DMS 273 (cell line): ENCODE results near the gene PLCL1.
A peak's percentile ranks its signal among the peaks of the same experiment; 100 is the strongest.

Source experiments
- DNase-seq: peaks from one replicate; lab custom pipeline; 2025; ENCODE audit not compliant: unreplicated experiment; lab: John Stamatoyannopoulos, UW

The PLCL1 gene

GRCh38 chr2:197852108-197852507, 47.7 kb downstream of the PLCL1 start:
- no peak for DNase-seq

- no peak for DNase-seq
Observed at GRCh38 chr2:197853549-197853948, 49.2 kb downstream of the PLCL1 start.

- DNase-seq, result no peak
Observed at GRCh38 chr2:197857476-197858107, 53.2 kb downstream of the PLCL1 start.

- DNase-seq, result no peak
Observed at GRCh38 chr2:197858607-197859140, 54.3 kb downstream of the PLCL1 start.

- DNase-seq, result no peak
Observed at GRCh38 chr2:197862246-197862955, 58.0 kb downstream of the PLCL1 start.

- no peak for DNase-seq
Observed at GRCh38 chr2:197863744-197864143, 59.4 kb downstream of the PLCL1 start.

GRCh38 chr2:197866455-197866854, 62.1 kb downstream of the PLCL1 start:
- DNase-seq, result no peak

GRCh38 chr2:197867033-197867432, 62.6 kb downstream of the PLCL1 start:
- DNase-seq, result no peak

- no peak for DNase-seq
Observed at GRCh38 chr2:197867624-197868023, 63.2 kb downstream of the PLCL1 start.

- no peak for DNase-seq
Observed at GRCh38 chr2:197868206-197868605, 63.8 kb downstream of the PLCL1 start.

GRCh38 chr2:197869041-197869440, 64.6 kb downstream of the PLCL1 start:
- no peak for DNase-seq

- DNase-seq, result no peak
Observed at GRCh38 chr2:197869501-197870111, 65.2 kb downstream of the PLCL1 start.

- no peak for DNase-seq
Observed at GRCh38 chr2:197870137-197870536, 65.7 kb downstream of the PLCL1 start.

GRCh38 chr2:197871780-197872456, 67.5 kb downstream of the PLCL1 start:
- DNase-seq, result no peak

- DNase-seq, result peak; percentile 24
Observed at GRCh38 chr2:197873293-197873701, 68.9 kb downstream of the PLCL1 start.

- DNase-seq, result no peak
Observed at GRCh38 chr2:197875763-197876162, 71.4 kb downstream of the PLCL1 start.

- no peak for DNase-seq
Observed at GRCh38 chr2:197876524-197876923, 72.1 kb downstream of the PLCL1 start.

- no peak for DNase-seq
Observed at GRCh38 chr2:197877038-197877437, 72.6 kb downstream of the PLCL1 start.

GRCh38 chr2:197878792-197879191, 74.4 kb downstream of the PLCL1 start:
- no peak for DNase-seq

GRCh38 chr2:197879812-197880408, 75.5 kb downstream of the PLCL1 start:
- DNase-seq, result no peak
